Astrocyte (in vitro differentiated cells and primary cell): Measurements from ENCODE around the gene SPATA20.

Experiments
- EZH2 ChIP-seq: IDR thresholded peaks from 2 replicates; pipeline ENCODE4 v1.6.1; 2012; ENCODE audit warnings: mild to moderate bottlenecking, low read length, inconsistent platforms; ENCODE audit not compliant: insufficient read depth
- TF ChIP-seq, protein P1 (sequence below): IDR thresholded peaks from 2 replicates; pipeline ENCODE4 v1.5.1; 2011; ENCODE audit warnings: low read depth, mild to moderate bottlenecking, inconsistent platforms, low read length, moderate library complexity; ENCODE audit not compliant: insufficient read depth

- TF ChIP-seq, protein P1, sequence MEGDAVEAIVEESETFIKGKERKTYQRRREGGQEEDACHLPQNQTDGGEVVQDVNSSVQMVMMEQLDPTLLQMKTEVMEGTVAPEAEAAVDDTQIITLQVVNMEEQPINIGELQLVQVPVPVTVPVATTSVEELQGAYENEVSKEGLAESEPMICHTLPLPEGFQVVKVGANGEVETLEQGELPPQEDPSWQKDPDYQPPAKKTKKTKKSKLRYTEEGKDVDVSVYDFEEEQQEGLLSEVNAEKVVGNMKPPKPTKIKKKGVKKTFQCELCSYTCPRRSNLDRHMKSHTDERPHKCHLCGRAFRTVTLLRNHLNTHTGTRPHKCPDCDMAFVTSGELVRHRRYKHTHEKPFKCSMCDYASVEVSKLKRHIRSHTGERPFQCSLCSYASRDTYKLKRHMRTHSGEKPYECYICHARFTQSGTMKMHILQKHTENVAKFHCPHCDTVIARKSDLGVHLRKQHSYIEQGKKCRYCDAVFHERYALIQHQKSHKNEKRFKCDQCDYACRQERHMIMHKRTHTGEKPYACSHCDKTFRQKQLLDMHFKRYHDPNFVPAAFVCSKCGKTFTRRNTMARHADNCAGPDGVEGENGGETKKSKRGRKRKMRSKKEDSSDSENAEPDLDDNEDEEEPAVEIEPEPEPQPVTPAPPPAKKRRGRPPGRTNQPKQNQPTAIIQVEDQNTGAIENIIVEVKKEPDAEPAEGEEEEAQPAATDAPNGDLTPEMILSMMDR, result no peak
- no peak for TF ChIP-seq EZH2
Observed at GRCh38 chr17:50513495-50513894, 33.5 kb upstream of the SPATA20 start.
